ENCODE measurements around the gene MGLL.

DNA sequence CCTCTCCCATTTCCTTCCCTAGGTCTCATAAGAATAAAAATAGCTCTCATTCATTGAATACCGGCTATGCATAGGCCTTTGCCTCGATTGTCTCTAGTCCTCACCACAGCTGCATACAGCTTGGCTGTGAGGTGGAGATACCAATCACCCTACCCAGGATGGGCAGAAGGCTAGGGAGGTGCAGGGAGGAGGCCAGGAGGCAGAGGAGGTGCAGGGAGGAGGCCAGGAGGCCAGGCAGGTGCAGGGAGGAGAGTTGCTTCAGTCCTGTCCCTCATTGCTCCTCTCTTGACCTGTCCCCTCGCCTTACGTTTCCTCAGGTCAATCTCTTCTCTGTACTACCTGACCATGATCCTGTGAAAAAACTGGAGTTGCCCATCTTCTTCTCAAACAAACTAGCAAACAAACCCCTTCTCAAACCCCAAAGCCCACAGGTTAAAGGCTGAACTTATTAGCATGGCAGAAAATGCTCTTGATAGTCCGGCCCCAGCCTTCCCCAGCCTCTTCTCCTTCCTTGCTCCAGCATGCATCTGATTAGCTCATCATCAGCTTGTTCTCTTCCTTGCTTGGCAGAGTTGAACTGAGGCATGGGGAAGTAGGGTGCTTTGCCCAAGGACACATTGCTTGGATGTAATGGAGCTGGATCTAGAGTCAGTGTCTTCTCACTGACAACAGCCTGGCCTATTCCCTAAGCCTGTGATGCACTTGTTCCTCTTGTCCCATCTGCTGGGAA lies 177.5 kb downstream of the MGLL start:
- TF ChIP-seq EZH2phosphoT487 (conservative IDR thresholded peaks at IDR 0.05; ENCODE audit: low read length) (no peak), CTCF (IDR thresholded peaks at IDR 0.05; ENCODE audit: insufficient read depth, low read length, poor library complexity, severe bottlenecking) (no peak)
